ENCODE results near the gene HSD17B1.

DNA sequence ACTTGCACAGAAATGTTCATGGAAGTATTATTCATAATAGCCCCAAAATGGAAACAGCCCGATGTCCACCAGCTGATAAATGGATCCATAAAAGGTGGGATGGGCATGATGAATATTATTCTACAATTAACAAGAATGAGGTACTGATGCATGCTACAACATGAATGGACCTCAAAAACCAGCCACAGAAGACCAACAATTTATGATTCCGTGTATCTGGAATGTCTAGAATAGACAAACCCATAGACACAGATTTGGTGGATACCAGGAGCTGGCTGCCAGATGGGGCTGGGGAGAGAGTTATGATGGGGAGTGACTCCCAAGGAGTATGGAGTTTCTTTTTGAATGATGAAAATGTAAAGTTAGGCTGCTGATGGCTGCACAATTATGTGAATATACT, 27.5 kb upstream of the HSD17B1 start:
- TF ChIP-seq, protein P1, sequence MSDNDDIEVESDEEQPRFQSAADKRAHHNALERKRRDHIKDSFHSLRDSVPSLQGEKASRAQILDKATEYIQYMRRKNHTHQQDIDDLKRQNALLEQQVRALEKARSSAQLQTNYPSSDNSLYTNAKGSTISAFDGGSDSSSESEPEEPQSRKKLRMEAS (CRISPR knock-in tag; IDR thresholded peaks at IDR 0.05) = no peak
- TF ChIP-seq MXD4 (CRISPR knock-in tag; IDR thresholded peaks at IDR 0.05; ENCODE audit: borderline replicate concordance) = no peak
- TF ChIP-seq, protein P2, sequence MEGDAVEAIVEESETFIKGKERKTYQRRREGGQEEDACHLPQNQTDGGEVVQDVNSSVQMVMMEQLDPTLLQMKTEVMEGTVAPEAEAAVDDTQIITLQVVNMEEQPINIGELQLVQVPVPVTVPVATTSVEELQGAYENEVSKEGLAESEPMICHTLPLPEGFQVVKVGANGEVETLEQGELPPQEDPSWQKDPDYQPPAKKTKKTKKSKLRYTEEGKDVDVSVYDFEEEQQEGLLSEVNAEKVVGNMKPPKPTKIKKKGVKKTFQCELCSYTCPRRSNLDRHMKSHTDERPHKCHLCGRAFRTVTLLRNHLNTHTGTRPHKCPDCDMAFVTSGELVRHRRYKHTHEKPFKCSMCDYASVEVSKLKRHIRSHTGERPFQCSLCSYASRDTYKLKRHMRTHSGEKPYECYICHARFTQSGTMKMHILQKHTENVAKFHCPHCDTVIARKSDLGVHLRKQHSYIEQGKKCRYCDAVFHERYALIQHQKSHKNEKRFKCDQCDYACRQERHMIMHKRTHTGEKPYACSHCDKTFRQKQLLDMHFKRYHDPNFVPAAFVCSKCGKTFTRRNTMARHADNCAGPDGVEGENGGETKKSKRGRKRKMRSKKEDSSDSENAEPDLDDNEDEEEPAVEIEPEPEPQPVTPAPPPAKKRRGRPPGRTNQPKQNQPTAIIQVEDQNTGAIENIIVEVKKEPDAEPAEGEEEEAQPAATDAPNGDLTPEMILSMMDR (IDR thresholded peaks at IDR 0.05) = no peak
- TF ChIP-seq USF2 (CRISPR knock-in tag; IDR thresholded peaks at IDR 0.05) = no peak
- no peak for TF ChIP-seq KAT7 (CRISPR knock-in tag; IDR thresholded peaks at IDR 0.05; ENCODE audit: borderline replicate concordance)
- TF ChIP-seq ETV6 (CRISPR knock-in tag; IDR thresholded peaks at IDR 0.05) = no peak
